Measurements from ENCODE around the gene IL1A.

The IL1A gene

GRCh38 chr2:112809112-112809511 is 24.8 kb upstream of the IL1A start:
- Histone ChIP-seq H3K27me3 (ENCODE audit: control insufficient read depth, insufficient read depth, low read length) (no peaks in the 10 kb centered on the region), H3K36me3 (ENCODE audit: control insufficient read depth, insufficient read depth, low read length) (no peaks in the 10 kb centered on the region), H3K4me1 (no peaks in the 10 kb centered on the region), H2AFZ (no peak overlapping the region), H3K27ac (no peak overlapping the region), H3K79me2 (no peaks in the 10 kb centered on the region), H3K4me2 (ENCODE audit: low read length) (no peak overlapping the region), H3K9me3 (ENCODE audit: control insufficient read depth, low read length) (no peaks in the 10 kb centered on the region), H3K4me3 (ENCODE audit: low read depth, low read length) (no peak overlapping the region), H3K9ac (no peak overlapping the region)
- TF ChIP-seq, protein P1, sequence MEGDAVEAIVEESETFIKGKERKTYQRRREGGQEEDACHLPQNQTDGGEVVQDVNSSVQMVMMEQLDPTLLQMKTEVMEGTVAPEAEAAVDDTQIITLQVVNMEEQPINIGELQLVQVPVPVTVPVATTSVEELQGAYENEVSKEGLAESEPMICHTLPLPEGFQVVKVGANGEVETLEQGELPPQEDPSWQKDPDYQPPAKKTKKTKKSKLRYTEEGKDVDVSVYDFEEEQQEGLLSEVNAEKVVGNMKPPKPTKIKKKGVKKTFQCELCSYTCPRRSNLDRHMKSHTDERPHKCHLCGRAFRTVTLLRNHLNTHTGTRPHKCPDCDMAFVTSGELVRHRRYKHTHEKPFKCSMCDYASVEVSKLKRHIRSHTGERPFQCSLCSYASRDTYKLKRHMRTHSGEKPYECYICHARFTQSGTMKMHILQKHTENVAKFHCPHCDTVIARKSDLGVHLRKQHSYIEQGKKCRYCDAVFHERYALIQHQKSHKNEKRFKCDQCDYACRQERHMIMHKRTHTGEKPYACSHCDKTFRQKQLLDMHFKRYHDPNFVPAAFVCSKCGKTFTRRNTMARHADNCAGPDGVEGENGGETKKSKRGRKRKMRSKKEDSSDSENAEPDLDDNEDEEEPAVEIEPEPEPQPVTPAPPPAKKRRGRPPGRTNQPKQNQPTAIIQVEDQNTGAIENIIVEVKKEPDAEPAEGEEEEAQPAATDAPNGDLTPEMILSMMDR (IDR thresholded peaks at IDR 0.05), result no peak

GRCh38 chr2:112807233-112807807 is 23.0 kb upstream of the IL1A start:
- Histone ChIP-seq H3K9me3 (ENCODE audit: control insufficient read depth, low read length) (no peaks in the 10 kb centered on the region), H3K9ac (no peak overlapping the region), H3K36me3 (ENCODE audit: control insufficient read depth, insufficient read depth, low read length) (no peaks in the 10 kb centered on the region), H3K27me3 (ENCODE audit: control insufficient read depth, insufficient read depth, low read length) (no peaks in the 10 kb centered on the region), H3K79me2 (no peaks in the 10 kb centered on the region), H3K4me3 (ENCODE audit: low read depth, low read length) (no peak overlapping the region), H3K4me1 (no peaks in the 10 kb centered on the region), H2AFZ (no peak overlapping the region), H3K27ac (no peak overlapping the region), H3K4me2 (ENCODE audit: low read length) (no peak overlapping the region)
- TF ChIP-seq, protein P1 (IDR thresholded peaks at IDR 0.05), result no peak

- Histone ChIP-seq H3K27ac (no peak overlapping the region), H3K4me2 (ENCODE audit: low read length) (no peak overlapping the region), H3K79me2 (no peaks in the 10 kb centered on the region), H2AFZ (no peak overlapping the region), H3K9ac (no peak overlapping the region), H3K4me3 (ENCODE audit: low read depth, low read length) (no peak overlapping the region), H3K36me3 (ENCODE audit: control insufficient read depth, insufficient read depth, low read length) (no peaks in the 10 kb centered on the region), H3K27me3 (ENCODE audit: control insufficient read depth, insufficient read depth, low read length) (no peaks in the 10 kb centered on the region), H3K4me1 (no peaks in the 10 kb centered on the region), H3K9me3 (ENCODE audit: control insufficient read depth, low read length) (no peaks in the 10 kb centered on the region)
- TF ChIP-seq, protein P1 (IDR thresholded peaks at IDR 0.05), result no peak
Observed at GRCh38 chr2:112805542-112805941, 21.2 kb upstream of the IL1A start.

- no peaks in the 10 kb centered on the region for H3K4me1 ChIP-seq
- TF ChIP-seq, protein P1 (IDR thresholded peaks at IDR 0.05), result no peak
- no peak overlapping the region for H3K9ac ChIP-seq
- H3K79me2 ChIP-seq, result no peaks in the 10 kb centered on the region
- H3K27me3 ChIP-seq (ENCODE audit: control insufficient read depth, insufficient read depth, low read length), result no peaks in the 10 kb centered on the region
- no peaks in the 10 kb centered on the region for H3K36me3 ChIP-seq (ENCODE audit: control insufficient read depth, insufficient read depth, low read length)
- no peaks in the 10 kb centered on the region for H3K9me3 ChIP-seq (ENCODE audit: control insufficient read depth, low read length)
- H3K27ac ChIP-seq, result no peak overlapping the region
- no peak overlapping the region for H2AFZ ChIP-seq
- no peak overlapping the region for H3K4me3 ChIP-seq (ENCODE audit: low read depth, low read length)
- no peak overlapping the region for H3K4me2 ChIP-seq (ENCODE audit: low read length)
Observed at GRCh38 chr2:112803691-112804521, 19.6 kb upstream of the IL1A start.

All from parathyroid adenoma (tissue), 2 donors.